Bronchial epithelial cell (primary cell): Measurements from ENCODE around the gene SH3PXD2B. TPM values are rescaled to one million over a fixed set of nuclear protein-coding genes. Genes with fewer than 3 reads are reported as not detected.
"Not testable (repeated sequence)": the region's sequence is repeated elsewhere in the genome, so short reads cannot be mapped to it uniquely, and the experiment has no call there.

Experiments used
- DNase-seq: peaks from one replicate; pipeline ENCODE4 v3.0.0-alpha.2; 2010; ENCODE audit warnings: low read depth
- FAIRE-seq: peaks from 2 replicates; lab custom pipeline; 2011; peaks lifted over from hg19 to GRCh38; lab: Jason Lieb, UNC
- H3K27me3 ChIP-seq: 2 replicates; pipeline ENCODE4 v1.5.1; 2011; ENCODE audit warnings: low read length; ENCODE audit not compliant: control insufficient read depth, insufficient read depth
- H3K36me3 ChIP-seq: 2 replicates; pipeline ENCODE4 v1.5.1; 2011; ENCODE audit warnings: low read length; ENCODE audit not compliant: control insufficient read depth, insufficient read depth
- H3K4me3 ChIP-seq: 2 replicates; pipeline ENCODE4 v1.5.1; 2011; ENCODE audit warnings: mild to moderate bottlenecking, low read depth, low read length, control low read depth
- CTCF ChIP-seq: IDR thresholded peaks from 2 replicates; pipeline ENCODE4 v1.5.1; 2011; ENCODE audit warnings: mild to moderate bottlenecking, moderate library complexity, low read length, control low read depth, inconsistent platforms; ENCODE audit not compliant: insufficient read depth, severe bottlenecking
- total RNA-seq: library from RNA; depleted of rRNA; stranded (reverse); fragments of >200 nt; gene quantifications from 2 replicates; pipeline ENCODE4 v1.2.1, GENCODE V29; 2014

The SH3PXD2B gene
- total RNA-seq, 1 donor from 2014 or later, result 10.0 TPM

- Histone ChIP-seq H3K4me3 (no peak overlapping the region), H3K27me3 (no peaks in the 10 kb centered on the region), H3K36me3 (peaks cover 4% of the 10 kb centered on the region)
- FAIRE-seq, result no peak
- TF ChIP-seq CTCF, result no peak
- no peak for DNase-seq
Measured at GRCh38 chr5:172410662-172411483, 43.5 kb downstream of the SH3PXD2B start.

GRCh38 chr5:172410160-172410559 lies 44.2 kb downstream of the SH3PXD2B start:
- H3K27me3 ChIP-seq, result no peaks in the 10 kb centered on the region
- no peak overlapping the region for H3K4me3 ChIP-seq
- DNase-seq (no peak), FAIRE-seq (no peak)
- TF ChIP-seq CTCF, result no peak
- H3K36me3 ChIP-seq, result peaks cover 9% of the 10 kb centered on the region

- not testable (repeated sequence) for FAIRE-seq, H3K4me3 ChIP-seq, DNase-seq, H3K36me3 ChIP-seq, H3K27me3 ChIP-seq
Measured at GRCh38 chr5:172409477-172409876, 44.8 kb downstream of the SH3PXD2B start.

GRCh38 chr5:172407822-172408221 lies 46.5 kb downstream of the SH3PXD2B start:
- no peak for TF ChIP-seq CTCF
- peak; percentile 65 for DNase-seq
- no peak for FAIRE-seq
- peaks cover 13% of the 10 kb centered on the region for H3K36me3 ChIP-seq
- no peak overlapping the region for H3K4me3 ChIP-seq
- H3K27me3 ChIP-seq, result no peaks in the 10 kb centered on the region

GRCh38 chr5:172407241-172407691 lies 47.1 kb downstream of the SH3PXD2B start:
- TF ChIP-seq CTCF, result no peak
- Histone ChIP-seq H3K27me3 (no peaks in the 10 kb centered on the region), H3K4me3 (no peak overlapping the region), H3K36me3 (peaks cover 14% of the 10 kb centered on the region)
- DNase-seq, result no peak
- no peak for FAIRE-seq

- H3K27me3 ChIP-seq, result no peaks in the 10 kb centered on the region
- DNase-seq (no peak), FAIRE-seq (no peak)
- H3K36me3 ChIP-seq, result peaks cover 14% of the 10 kb centered on the region
- TF ChIP-seq CTCF, result no peak
- H3K4me3 ChIP-seq, result no peak overlapping the region
Measured at GRCh38 chr5:172405226-172406107, 48.9 kb downstream of the SH3PXD2B start.
